ENCODE data around the gene FAM47E. TPM values are rescaled to one million over a fixed set of nuclear protein-coding genes. Genes with fewer than 3 reads are reported as not detected.

The FAM47E gene
- total and polyA plus RNA-seq, 4 donors = 0.85 to 2.5 (median 1.7) TPM

DNA sequence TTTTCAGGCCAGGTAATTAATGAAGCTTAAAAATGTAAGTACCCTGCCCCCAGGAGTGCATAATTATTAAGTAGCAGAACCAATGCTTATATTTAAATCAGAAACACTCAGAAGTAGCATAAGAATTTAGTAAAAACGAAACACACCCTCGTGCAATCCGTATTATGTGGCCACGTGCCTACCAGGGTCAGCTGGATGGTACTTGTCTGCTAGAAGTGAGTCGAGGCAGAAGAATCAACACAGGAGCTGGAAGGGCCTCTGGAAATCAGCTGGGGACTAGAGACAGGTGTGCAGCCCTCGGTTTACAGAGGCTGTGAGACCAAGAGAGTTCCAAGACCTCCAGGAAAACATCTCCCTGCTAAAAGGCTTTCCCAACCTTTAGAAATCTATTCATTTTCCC lies 559 bp upstream of the FAM47E start:
- Histone ChIP-seq H3K27me3 (ENCODE audit: control insufficient read depth in 4 of 4, insufficient read depth in 4 of 4, low read length in 3 of 4) (no peaks in the 10 kb centered on the region), H3K9ac (ENCODE audit: low read depth in 1 of 2, low read length in 2 of 2) (peak overlapping the region; percentile 1 to 91), H3K4me1 (ENCODE audit: control insufficient read depth in 4 of 4, insufficient read depth in 4 of 4, low read length in 3 of 4) (peaks cover 1 to 20% (median 9%) of the 10 kb centered on the region in 4 donors), H3K4me3 (ENCODE audit: low read depth in 1 of 3, low read length in 3 of 3) (peak overlapping the region; percentile 46 to 87 (median 73)), H3K36me3 (ENCODE audit: control insufficient read depth in 4 of 4, insufficient read depth in 3 of 4, low read depth in 1 of 4, low read length in 3 of 4) (no peaks in the 10 kb centered on the region), H3K27ac (ENCODE audit: low read depth in 1 of 2, low read length in 2 of 2) (peak overlapping the region; percentile 11 to 52), H3K9me3 (ENCODE audit: control insufficient read depth in 4 of 4, low read length in 3 of 4) (no peaks in the 10 kb centered on the region)
- WGBS = 7% methylated on average over 6 of the region's 6 CpGs
- DNase-seq (ENCODE audit: low spot score) = no peak
- no peak for TF ChIP-seq HNF4A (conservative IDR thresholded peaks at IDR 0.05)
- TF ChIP-seq RAD21 (IDR thresholded peaks at IDR 0.05) = no peak
- peak; percentile 18 for TF ChIP-seq ZBTB33 (IDR thresholded peaks at IDR 0.05)

DNA sequence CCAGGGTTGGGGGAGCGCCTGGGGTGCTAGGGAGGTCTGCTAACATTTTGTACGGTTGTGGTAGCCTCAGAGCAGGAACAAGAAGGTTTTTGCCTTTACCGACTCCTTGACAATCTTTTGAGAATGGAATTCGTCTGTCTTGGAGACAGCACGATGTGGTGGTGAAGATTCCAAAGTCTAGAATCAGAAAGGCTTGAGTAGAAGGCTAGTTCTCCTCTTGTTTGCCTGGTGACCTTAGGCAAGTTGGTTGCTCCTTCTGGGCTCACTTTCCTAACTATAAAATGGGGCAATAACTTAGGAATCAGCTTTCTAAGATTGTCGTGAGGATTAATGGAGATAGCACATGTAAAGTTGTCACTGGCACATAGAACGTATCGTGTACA lies 741 bp downstream of the FAM47E start:
- H3K4me1 ChIP-seq (ENCODE audit: control insufficient read depth in 4 of 4, insufficient read depth in 4 of 4, low read length in 3 of 4) = peaks cover 2 to 27% (median 14%) of the 10 kb centered on the region in 4 donors
- peak overlapping the region in 1 of 3 donors; percentile 46 for H3K4me3 ChIP-seq (ENCODE audit: low read depth in 1 of 3, low read length in 3 of 3)
- no peak for TF ChIP-seq GABPA (IDR thresholded peaks at IDR 0.05 in 1 of 2, conservative IDR thresholded peaks at IDR 0.05 in 1 of 2)
- TF ChIP-seq, protein P1, sequence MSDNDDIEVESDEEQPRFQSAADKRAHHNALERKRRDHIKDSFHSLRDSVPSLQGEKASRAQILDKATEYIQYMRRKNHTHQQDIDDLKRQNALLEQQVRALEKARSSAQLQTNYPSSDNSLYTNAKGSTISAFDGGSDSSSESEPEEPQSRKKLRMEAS (IDR thresholded peaks at IDR 0.05) = no peak
- DNase-seq (ENCODE audit: low spot score) = no peak
- H3K27me3 ChIP-seq (ENCODE audit: control insufficient read depth in 4 of 4, insufficient read depth in 4 of 4, low read length in 3 of 4) = no peaks in the 10 kb centered on the region
- no peak overlapping the region for H3K9ac ChIP-seq (ENCODE audit: low read depth in 1 of 2, low read length in 2 of 2)
- H3K27ac ChIP-seq (ENCODE audit: low read depth in 1 of 2, low read length in 2 of 2) = peak overlapping the region in 1 of 2 donors; percentile 52
- no peaks in the 10 kb centered on the region for H3K36me3 ChIP-seq (ENCODE audit: control insufficient read depth in 4 of 4, insufficient read depth in 3 of 4, low read depth in 1 of 4, low read length in 3 of 4)
- no peaks in the 10 kb centered on the region for H3K9me3 ChIP-seq (ENCODE audit: control insufficient read depth in 4 of 4, low read length in 3 of 4)
- 92% methylated on average over 8 of the region's 8 CpGs for WGBS

- TF ChIP-seq, protein P2, sequence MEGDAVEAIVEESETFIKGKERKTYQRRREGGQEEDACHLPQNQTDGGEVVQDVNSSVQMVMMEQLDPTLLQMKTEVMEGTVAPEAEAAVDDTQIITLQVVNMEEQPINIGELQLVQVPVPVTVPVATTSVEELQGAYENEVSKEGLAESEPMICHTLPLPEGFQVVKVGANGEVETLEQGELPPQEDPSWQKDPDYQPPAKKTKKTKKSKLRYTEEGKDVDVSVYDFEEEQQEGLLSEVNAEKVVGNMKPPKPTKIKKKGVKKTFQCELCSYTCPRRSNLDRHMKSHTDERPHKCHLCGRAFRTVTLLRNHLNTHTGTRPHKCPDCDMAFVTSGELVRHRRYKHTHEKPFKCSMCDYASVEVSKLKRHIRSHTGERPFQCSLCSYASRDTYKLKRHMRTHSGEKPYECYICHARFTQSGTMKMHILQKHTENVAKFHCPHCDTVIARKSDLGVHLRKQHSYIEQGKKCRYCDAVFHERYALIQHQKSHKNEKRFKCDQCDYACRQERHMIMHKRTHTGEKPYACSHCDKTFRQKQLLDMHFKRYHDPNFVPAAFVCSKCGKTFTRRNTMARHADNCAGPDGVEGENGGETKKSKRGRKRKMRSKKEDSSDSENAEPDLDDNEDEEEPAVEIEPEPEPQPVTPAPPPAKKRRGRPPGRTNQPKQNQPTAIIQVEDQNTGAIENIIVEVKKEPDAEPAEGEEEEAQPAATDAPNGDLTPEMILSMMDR (IDR thresholded peaks at IDR 0.05; ENCODE audit: low read depth, low read length, missing input control) = no peak
- TF ChIP-seq, protein P3, sequence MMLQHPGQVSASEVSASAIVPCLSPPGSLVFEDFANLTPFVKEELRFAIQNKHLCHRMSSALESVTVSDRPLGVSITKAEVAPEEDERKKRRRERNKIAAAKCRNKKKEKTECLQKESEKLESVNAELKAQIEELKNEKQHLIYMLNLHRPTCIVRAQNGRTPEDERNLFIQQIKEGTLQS (IDR thresholded peaks at IDR 0.05) = no peak
- TF ChIP-seq NR2F2 (IDR thresholded peaks at IDR 0.05) = no peak
- TF ChIP-seq, protein P1 (IDR thresholded peaks at IDR 0.05) = no peak
- no peak for TF ChIP-seq EGR1 (IDR thresholded peaks at IDR 0.05; ENCODE audit: low read depth in 2 of 2)
- TF ChIP-seq JUND (IDR thresholded peaks at IDR 0.05) = no peak
- no peak for TF ChIP-seq YY1 (IDR thresholded peaks at IDR 0.05)
- TF ChIP-seq TAF1 (conservative IDR thresholded peaks at IDR 0.05) = no peak
- TF ChIP-seq HNF4A (conservative IDR thresholded peaks at IDR 0.05) = no peak
- TF ChIP-seq HNF4G (IDR thresholded peaks at IDR 0.05) = no peak
- no peak for TF ChIP-seq SP1 (IDR thresholded peaks at IDR 0.05)
- no peak for TF ChIP-seq FOXA2 (IDR thresholded peaks at IDR 0.05)
- no peak for TF ChIP-seq GABPA (IDR thresholded peaks at IDR 0.05 in 1 of 2, conservative IDR thresholded peaks at IDR 0.05 in 1 of 2)
- no peak for TF ChIP-seq REST (IDR thresholded peaks at IDR 0.05)
- no peak for TF ChIP-seq ZBTB33 (IDR thresholded peaks at IDR 0.05)
- no peak for TF ChIP-seq RAD21 (IDR thresholded peaks at IDR 0.05)
- TF ChIP-seq RXRA (IDR thresholded peaks at IDR 0.05) = no peak
- TF ChIP-seq FOXA1 (IDR thresholded peaks at IDR 0.05) = no peak
- Histone ChIP-seq H3K9me3 (ENCODE audit: control insufficient read depth in 4 of 4, low read length in 3 of 4) (no peaks in the 10 kb centered on the region), H3K36me3 (ENCODE audit: control insufficient read depth in 4 of 4, insufficient read depth in 3 of 4, low read depth in 1 of 4, low read length in 3 of 4) (no peaks in the 10 kb centered on the region), H3K4me1 (ENCODE audit: control insufficient read depth in 4 of 4, insufficient read depth in 4 of 4, low read length in 3 of 4) (peaks cover 4 to 29% (median 17%) of the 10 kb centered on the region in 4 donors), H3K27ac (ENCODE audit: low read depth in 1 of 2, low read length in 2 of 2) (no peak overlapping the region), H3K27me3 (ENCODE audit: control insufficient read depth in 4 of 4, insufficient read depth in 4 of 4, low read length in 3 of 4) (no peaks in the 10 kb centered on the region), H3K9ac (ENCODE audit: low read depth in 1 of 2, low read length in 2 of 2) (no peak overlapping the region), H3K4me3 (ENCODE audit: low read depth in 1 of 3, low read length in 3 of 3) (no peak overlapping the region)
- no peak for DNase-seq (ENCODE audit: low spot score)
- 82% methylated on average over 6 of the region's 6 CpGs for WGBS
Measured at GRCh38 chr4:76253511-76253910, 2.0 kb downstream of the FAM47E start.

Measured in liver (tissue), 9 donors.